HepG2 (cell line): ENCODE measurements around the gene ASXL3. TPM values are rescaled to one million over a fixed set of nuclear protein-coding genes. Genes with fewer than 3 reads are reported as not detected.

Experiments used
- ATAC-seq: fragments of 200-7000 bp; cut with Tn5 transposase; 3 replicates; pipeline ENCODE4 v1.9.1; 2020; ENCODE audit warnings: mild to moderate bottlenecking, moderate library complexity
- BruUV-seq: library from RNA; stranded (reverse); fragments of 400-500 nt; replicated peaks from 2 replicates; lab custom pipeline; 2021; lab: Mats Ljungman, UMichigan
- CTCF ChIA-PET: fragments of 300-600 bp; formaldehyde crosslinking; extraction: SDS; loops from one replicate; lab custom pipeline; 2021; ENCODE audit warnings: low total read pairs, inconsistent platforms, low intra/inter-chr PET ratio; lab: Yijun Ruan, JAX
- POLR2A ChIA-PET: fragments of 350-600 bp; sonication (Branson Sonifier 250); formaldehyde crosslinking; loops from one replicate; lab custom pipeline; 2020; ENCODE audit warnings: antibody characterized with exemption, inconsistent platforms; lab: Yijun Ruan, JAX
- DNase-seq: peaks from one replicate; pipeline ENCODE4 v3.0.0-alpha.2; 2015; ENCODE audit warnings: low spot score
- FAIRE-seq: peaks from 3 replicates; lab custom pipeline; 2011; peaks lifted over from hg19 to GRCh38; lab: Jason Lieb, UNC
- H2AFZ ChIP-seq: one replicate; pipeline ENCODE4 v1.6.1; 2011; ENCODE audit warnings: low read length, inconsistent platforms
- H3K27ac ChIP-seq: fragments of 300-600 bp; 3 replicates; pipeline ENCODE4 v1.8.0; 2011; ENCODE audit warnings: mixed run types, mild to moderate bottlenecking, mixed read lengths, low read length, inconsistent platforms; ENCODE audit not compliant: insufficient read depth; ENCODE audit errors: extremely low read length
- H3K27me3 ChIP-seq, 2 experiments: fragments of 200-600 bp in 1 of 2; 2 replicates in 1 of 2; 3 replicates in 1 of 2; pipeline versions ENCODE4 v1.6.0 to v1.8.0; 2011; ENCODE audit warnings: low read length in 2 of 2, mild to moderate bottlenecking in 2 of 2, moderate library complexity in 2 of 2, inconsistent platforms in 1 of 2; ENCODE audit not compliant: insufficient read depth in 2 of 2, control insufficient read depth in 1 of 2
- H3K36me3 ChIP-seq, 2 experiments: fragments of 200-600 bp in 1 of 2; replicated peaks in 1 of 2; 2 replicates in 1 of 2; 3 replicates in 1 of 2; pipeline versions ENCODE4 v1.5.1 to v1.8.0; 2011; ENCODE audit warnings: low read length in 2 of 2, inconsistent platforms in 1 of 2; ENCODE audit not compliant: insufficient read depth in 2 of 2, control insufficient read depth in 1 of 2
- H3K4me1 ChIP-seq: 2 replicates; pipeline ENCODE4 v1.5.1; 2012; ENCODE audit warnings: low read length, inconsistent platforms; ENCODE audit not compliant: insufficient read depth
- H3K4me2 ChIP-seq: 2 replicates; pipeline ENCODE4 v1.6.0; 2011; ENCODE audit warnings: low read depth, low read length, inconsistent platforms
- H3K4me3 ChIP-seq, 3 experiments: fragments of 200-600 bp in 1 of 3; sonication (generic), shearing (Covaris generic) in 1 of 3; replicated peaks in 1 of 3; 2 replicates each; pipeline ENCODE4 v1.5.1; 2011 to 2016; ENCODE audit warnings: low read length in 3 of 3, inconsistent platforms in 2 of 3, low read depth in 2 of 3, mild to moderate bottlenecking in 2 of 3, control low read depth in 1 of 3, mixed read lengths in 1 of 3; ENCODE audit not compliant: insufficient read depth in 1 of 3
- H3K79me2 ChIP-seq: one replicate; pipeline ENCODE4 v1.6.1; 2011; ENCODE audit warnings: low read length, inconsistent platforms; ENCODE audit not compliant: insufficient read depth
- H3K9ac ChIP-seq: 2 replicates; pipeline ENCODE4 v1.6.0; 2011; ENCODE audit warnings: mild to moderate bottlenecking, low read depth, low read length, inconsistent platforms; ENCODE audit not compliant: insufficient read depth
- H3K9me3 ChIP-seq: 2 replicates; pipeline ENCODE4 v1.5.1; 2012; ENCODE audit warnings: mild to moderate bottlenecking, low read length
- H4K20me1 ChIP-seq: 2 replicates; pipeline ENCODE4 v1.6.0; 2011; ENCODE audit warnings: inconsistent platforms, mild to moderate bottlenecking, low read length, moderate library complexity; ENCODE audit not compliant: insufficient read depth
- CEBPB ChIP-seq: IDR thresholded peaks from 2 replicates; pipeline ENCODE4 v1.6.1; 2011; ENCODE audit warnings: low read depth, low read length, improper control_type of control experiment, borderline replicate concordance
- CSRNP1 ChIP-seq: sonication (generic); formaldehyde crosslinking; IDR thresholded peaks from 2 replicates; pipeline ENCODE4 v1.8.1; 2023; ENCODE audit warnings: mild to moderate bottlenecking, missing genetic modification reagents
- GATAD2A ChIP-seq: IDR thresholded peaks from 2 replicates; pipeline ENCODE4 v1.6.1; 2016
- HIVEP1 ChIP-seq: sonication (generic); formaldehyde crosslinking; IDR thresholded peaks from 2 replicates; pipeline ENCODE4 v1.4.0; 2020; ENCODE audit warnings: mild to moderate bottlenecking, missing genetic modification reagents
- ZNF124 ChIP-seq: sonication (generic); formaldehyde crosslinking; IDR thresholded peaks from 2 replicates; pipeline ENCODE4 v1.4.0; 2020; ENCODE audit warnings: missing genetic modification reagents
- ZNF274 ChIP-seq: sonication (generic); formaldehyde crosslinking; IDR thresholded peaks from 2 replicates; pipeline ENCODE4 v1.5.1; 2020; ENCODE audit warnings: mild to moderate bottlenecking, missing genetic modification reagents
- ZNF737 ChIP-seq: sonication (generic); formaldehyde crosslinking; IDR thresholded peaks from 2 replicates; pipeline ENCODE4 v1.5.0; 2020; ENCODE audit warnings: missing genetic modification reagents, mild to moderate bottlenecking, borderline replicate concordance
- WGBS: methylation state at CpG from one replicate; pipeline ENCODE4 v1.1.6; 2017; ENCODE audit warnings: low lambda C conversion rate; 5-methylcytosine and 5-hydroxymethylcytosine counted together
- in situ Hi-C: cut with HindIII; loops from 2 replicates; pipeline ENCODE4 v1.10.0; 2017; ENCODE audit warnings: low pct_unique_long_range_greater_than_20kb; ENCODE audit not compliant: extremely low pct_ligation_motif_present
- intact Hi-C: fragments of 100-400 bp; cut with micrococcal nuclease; formaldehyde crosslinking; loops from one replicate; pipeline ENCODE4 v1.10.0; 2022; ENCODE audit not compliant: unreplicated experiment
- polyA plus RNA-seq, 8 experiments: library from polyadenylated mRNA; depleted of rRNA in 3 of 8; stranded (reverse) in 7 of 8; unstranded in 1 of 8; fragments of >200 nt; fragmentation: Illumina TruSeq in 4 of 8; extraction: Trizol in 4 of 8; gene quantifications; 2 replicates each; pipeline versions ENCODE4 v1.2.1 to v1.2.3, GENCODE V29; 2011 to 2016; ENCODE audit warnings: low read depth in 4 of 8, missing spikeins in 1 of 8, mixed read lengths in 1 of 8; ENCODE audit not compliant: insufficient read depth in 1 of 8
- total RNA-seq, 5 experiments: library from RNA; depleted of rRNA; stranded (reverse); fragments of >200 nt; fragmentation: Illumina TruSeq; extraction: Trizol; gene quantifications; 2 replicates each; pipeline ENCODE4 v1.2.3, GENCODE V29; 2016; ENCODE audit warnings: low read depth in 1 of 5
- TF ChIP-seq, protein P1 (sequence below): sonication (generic); formaldehyde crosslinking; IDR thresholded peaks from 2 replicates; pipeline ENCODE4 v1.8.1; 2023; ENCODE audit warnings: mild to moderate bottlenecking, missing genetic modification reagents
- TF ChIP-seq, protein P2 (sequence below): sonication (generic); formaldehyde crosslinking; IDR thresholded peaks from 2 replicates; pipeline ENCODE4 v1.5.0; 2020; ENCODE audit warnings: mild to moderate bottlenecking, missing genetic modification reagents, borderline replicate concordance

ASXL3 gene
- total and polyA plus RNA-seq, 2 of the 13 experiments (the other 11 are each of a cell fraction or from before 2014, with no cell fraction given) = not detected

DNA sequence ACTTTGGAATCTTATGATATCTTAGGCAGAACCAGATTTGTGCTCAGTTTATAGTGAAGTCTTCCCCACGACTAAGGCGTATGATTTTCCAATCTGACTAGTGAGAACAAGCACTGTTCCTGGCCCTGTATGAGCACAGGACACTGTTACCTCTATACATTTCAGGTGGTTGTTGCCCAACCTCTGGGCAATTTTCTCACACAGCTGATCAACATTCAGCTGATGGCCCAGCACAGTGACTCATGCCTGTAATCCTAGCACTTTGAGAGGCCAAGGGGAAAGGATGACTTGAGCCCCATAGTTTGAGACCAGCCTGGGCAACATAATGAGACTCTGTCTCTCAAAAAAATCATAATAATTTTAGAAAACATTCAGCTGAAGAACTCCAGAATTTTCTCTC, 119.5 kb downstream of the ASXL3 start (continued):
- TF ChIP-seq CSRNP1 (CRISPR knock-in tag) = no peak
- TF ChIP-seq, protein P1, sequence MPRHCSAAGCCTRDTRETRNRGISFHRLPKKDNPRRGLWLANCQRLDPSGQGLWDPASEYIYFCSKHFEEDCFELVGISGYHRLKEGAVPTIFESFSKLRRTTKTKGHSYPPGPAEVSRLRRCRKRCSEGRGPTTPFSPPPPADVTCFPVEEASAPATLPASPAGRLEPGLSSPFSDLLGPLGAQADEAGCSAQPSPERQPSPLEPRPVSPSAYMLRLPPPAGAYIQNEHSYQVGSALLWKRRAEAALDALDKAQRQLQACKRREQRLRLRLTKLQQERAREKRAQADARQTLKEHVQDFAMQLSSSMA = no peak

DNA sequence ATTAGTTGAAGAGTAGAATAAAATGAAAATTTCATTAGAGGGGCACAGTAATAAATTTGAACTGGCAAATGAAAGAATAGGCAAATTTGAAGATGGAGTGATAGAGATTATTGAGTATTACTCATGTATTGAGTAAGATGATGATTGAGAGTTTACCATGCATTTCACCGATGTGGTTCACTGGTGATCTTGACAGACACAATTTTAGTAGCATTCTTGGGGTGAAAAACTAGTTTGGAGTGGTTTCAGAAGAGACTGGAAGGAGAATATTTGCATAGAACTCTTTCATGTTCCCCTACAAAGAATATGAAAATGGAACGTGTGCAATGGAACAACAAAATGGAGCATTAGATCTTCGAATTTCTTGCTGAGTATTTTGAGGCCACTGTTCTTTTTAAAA, 121.4 kb downstream of the ASXL3 start:
- no peak for DNase-seq
- H3K4me2 ChIP-seq = no peak overlapping the region
- intact Hi-C loops = no loop called here
- H4K20me1 ChIP-seq = no peaks in the 10 kb centered on the region
- CTCF ChIA-PET = no interaction called here
- TF ChIP-seq GATAD2A (CRISPR knock-in tag) = no peak
- TF ChIP-seq, protein P2, sequence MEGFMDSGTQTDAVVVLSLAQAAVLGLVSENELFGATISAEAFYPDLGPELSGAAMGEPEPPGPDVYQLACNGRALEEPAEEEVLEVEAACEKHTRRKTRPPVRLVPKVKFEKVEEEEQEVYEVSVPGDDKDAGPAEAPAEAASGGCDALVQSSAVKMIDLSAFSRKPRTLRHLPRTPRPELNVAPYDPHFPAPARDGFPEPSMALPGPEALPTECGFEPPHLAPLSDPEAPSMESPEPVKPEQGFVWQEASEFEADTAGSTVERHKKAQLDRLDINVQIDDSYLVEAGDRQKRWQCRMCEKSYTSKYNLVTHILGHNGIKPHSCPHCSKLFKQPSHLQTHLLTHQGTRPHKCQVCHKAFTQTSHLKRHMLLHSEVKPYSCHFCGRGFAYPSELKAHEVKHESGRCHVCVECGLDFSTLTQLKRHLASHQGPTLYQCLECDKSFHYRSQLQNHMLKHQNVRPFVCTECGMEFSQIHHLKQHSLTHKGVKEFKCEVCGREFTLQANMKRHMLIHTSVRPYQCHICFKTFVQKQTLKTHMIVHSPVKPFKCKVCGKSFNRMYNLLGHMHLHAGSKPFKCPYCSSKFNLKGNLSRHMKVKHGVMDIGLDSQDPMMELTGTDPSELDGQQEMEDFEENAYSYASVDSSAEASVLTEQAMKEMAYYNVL (CRISPR knock-in tag) = no peak
- TF ChIP-seq ZNF274 = no peak
- no peak for TF ChIP-seq ZNF737 (CRISPR knock-in tag)
- no peak for TF ChIP-seq HIVEP1 (CRISPR knock-in tag)
- TF ChIP-seq CEBPB = no peak
- TF ChIP-seq ZNF124 (CRISPR knock-in tag) = no peak
- TF ChIP-seq, all 625 proteins: peak for 0
- H3K36me3 ChIP-seq = no peaks in the 10 kb centered on the region
- no peaks in the 10 kb centered on the region for H3K9me3 ChIP-seq
- no peak overlapping the region for H3K4me3 ChIP-seq
- in situ Hi-C loops = no loop called here
- H3K27me3 ChIP-seq = no peaks in the 10 kb centered on the region
- FAIRE-seq (no peak), ATAC-seq (no peak)
- POLR2A ChIA-PET = no interaction called here
- no peak overlapping the region for H3K9ac ChIP-seq
- no peaks in the 10 kb centered on the region for H3K79me2 ChIP-seq
- no TSS peak for BruUV-seq
- 3% methylated on average over 3 of the region's 3 CpGs for WGBS
- no peak overlapping the region for H2AFZ ChIP-seq
- no peaks in the 10 kb centered on the region for H3K4me1 ChIP-seq
- H3K27ac ChIP-seq = no peak overlapping the region
